ENCODE measurements around the gene HRH2.
"Not testable (repeated sequence)": the region's sequence is repeated elsewhere in the genome, so short reads cannot be mapped to it uniquely, and the experiment has no call there.

The HRH2 gene

GRCh38 chr5:175715627-175716522 lies 58.0 kb downstream of the HRH2 start:
- Histone ChIP-seq H3K27ac (no peak overlapping the region), H3K36me3 (ENCODE audit: insufficient read depth) (no peaks in the 10 kb centered on the region), H3K79me2 (ENCODE audit: insufficient read depth, low read depth) (no peaks in the 10 kb centered on the region), H3K4me1 (ENCODE audit: low read depth, poor library complexity, severe bottlenecking) (no peaks in the 10 kb centered on the region), H3K4me3 (IDR thresholded peaks at IDR 0.05; ENCODE audit: insufficient read depth, low read depth, low read length) (no peak overlapping the region), H2AFZ (ENCODE audit: low read depth) (no peak overlapping the region), H3K4me2 (no peak overlapping the region), H4K20me1 (ENCODE audit: insufficient read depth) (no peaks in the 10 kb centered on the region), H3K9ac (no peak overlapping the region), H3K27me3 (ENCODE audit: insufficient read depth, low read depth) (no peaks in the 10 kb centered on the region)
- no peak for TF ChIP-seq CTCF (conservative IDR thresholded peaks at IDR 0.05; ENCODE audit: low read depth, low read length)

- Histone ChIP-seq H3K27ac (no peak overlapping the region), H3K27me3 (ENCODE audit: insufficient read depth, low read depth) (no peaks in the 10 kb centered on the region), H3K9ac (no peak overlapping the region), H3K4me1 (ENCODE audit: low read depth, poor library complexity, severe bottlenecking) (no peaks in the 10 kb centered on the region), H4K20me1 (ENCODE audit: insufficient read depth) (no peaks in the 10 kb centered on the region), H3K4me3 (IDR thresholded peaks at IDR 0.05; ENCODE audit: insufficient read depth, low read depth, low read length) (no peak overlapping the region), H3K79me2 (ENCODE audit: insufficient read depth, low read depth) (no peaks in the 10 kb centered on the region), H3K4me2 (no peak overlapping the region), H2AFZ (ENCODE audit: low read depth) (no peak overlapping the region), H3K36me3 (ENCODE audit: insufficient read depth) (no peaks in the 10 kb centered on the region)
- TF ChIP-seq CTCF (conservative IDR thresholded peaks at IDR 0.05; ENCODE audit: low read depth, low read length), result no peak
These were observed 60.0 kb downstream of the HRH2 start for GRCh38 chr5:175717837-175718236.

- no peaks in the 10 kb centered on the region for H3K27me3 ChIP-seq (ENCODE audit: insufficient read depth, low read depth)
- H3K36me3 ChIP-seq (ENCODE audit: insufficient read depth), result no peaks in the 10 kb centered on the region
- H3K27ac ChIP-seq, result no peak overlapping the region
- H3K4me1 ChIP-seq (ENCODE audit: low read depth, poor library complexity, severe bottlenecking), result no peaks in the 10 kb centered on the region
- peak; percentile 56 for TF ChIP-seq CTCF (conservative IDR thresholded peaks at IDR 0.05; ENCODE audit: low read depth, low read length)
- H2AFZ ChIP-seq (ENCODE audit: low read depth), result no peak overlapping the region
- no peak overlapping the region for H3K9ac ChIP-seq
- no peak overlapping the region for H3K4me2 ChIP-seq
- H3K4me3 ChIP-seq (IDR thresholded peaks at IDR 0.05; ENCODE audit: insufficient read depth, low read depth, low read length), result no peak overlapping the region
- no peaks in the 10 kb centered on the region for H4K20me1 ChIP-seq (ENCODE audit: insufficient read depth)
- no peaks in the 10 kb centered on the region for H3K79me2 ChIP-seq (ENCODE audit: insufficient read depth, low read depth)
These were observed 60.7 kb downstream of the HRH2 start for GRCh38 chr5:175718401-175719108.

GRCh38 chr5:175719109-175719432 lies 61.2 kb downstream of the HRH2 start:
- H3K4me1 ChIP-seq (ENCODE audit: low read depth, poor library complexity, severe bottlenecking); H3K27ac ChIP-seq; H3K79me2 ChIP-seq (ENCODE audit: insufficient read depth, low read depth); H3K9ac ChIP-seq; H4K20me1 ChIP-seq (ENCODE audit: insufficient read depth); H3K4me3 ChIP-seq (IDR thresholded peaks at IDR 0.05; ENCODE audit: insufficient read depth, low read depth, low read length); H3K27me3 ChIP-seq (ENCODE audit: insufficient read depth, low read depth); H2AFZ ChIP-seq (ENCODE audit: low read depth); H3K36me3 ChIP-seq (ENCODE audit: insufficient read depth); H3K4me2 ChIP-seq: not testable (repeated sequence)
